Loucy (cell line): Measurements from ENCODE around the gene NUAK1.
"Not testable (repeated sequence)": the region's sequence is repeated elsewhere in the genome, so short reads cannot be mapped to it uniquely, and the experiment has no call there.

Source experiments
- H2AFZ ChIP-seq: fragments of 200-600 bp; sonication (generic); 2 replicates; pipeline ENCODE4 v1.6.0; 2016; ENCODE audit warnings: antibody characterized with exemption, mild to moderate bottlenecking, low read length, moderate library complexity
- H3F3A ChIP-seq: fragments of 200-600 bp; 2 replicates; pipeline ENCODE4 v1.6.0; 2016; ENCODE audit warnings: antibody characterized with exemption, low read depth, mild to moderate bottlenecking
- H3K27me3 ChIP-seq: fragments of 200-600 bp; sonication (generic); 2 replicates; pipeline ENCODE4 v1.6.1; 2014; ENCODE audit warnings: low read length, mild to moderate bottlenecking; ENCODE audit not compliant: insufficient read depth, poor library complexity, severe bottlenecking
- H3K36me3 ChIP-seq: fragments of 200-600 bp; sonication (generic); 2 replicates; pipeline ENCODE4 v1.6.1; 2016; ENCODE audit warnings: low read length; ENCODE audit not compliant: insufficient read depth
- H3K4me1 ChIP-seq: fragments of 200-600 bp; sonication (generic); 2 replicates; pipeline ENCODE4 v1.5.1; 2014; ENCODE audit warnings: low read length, mild to moderate bottlenecking; ENCODE audit not compliant: insufficient read depth, poor library complexity, severe bottlenecking
- H3K4me2 ChIP-seq: fragments of 200-600 bp; sonication (generic); 2 replicates; pipeline ENCODE4 v1.6.0; 2014; ENCODE audit warnings: antibody characterized with exemption, low read length, low read depth, mild to moderate bottlenecking; ENCODE audit not compliant: poor library complexity, severe bottlenecking
- H3K4me3 ChIP-seq: fragments of 200-600 bp; sonication (generic); 2 replicates; pipeline ENCODE4 v1.5.1; 2014; ENCODE audit warnings: low read length, mild to moderate bottlenecking, mixed read lengths; ENCODE audit not compliant: poor library complexity, severe bottlenecking
- H3K79me2 ChIP-seq: fragments of 200-600 bp; sonication (generic); 2 replicates; pipeline ENCODE4 v1.6.1; 2014; ENCODE audit warnings: low read length; ENCODE audit not compliant: insufficient read depth
- H3K9ac ChIP-seq: fragments of 200-600 bp; sonication (generic); 2 replicates; pipeline ENCODE4 v1.6.0; 2014; ENCODE audit warnings: mild to moderate bottlenecking, low read depth, low read length, moderate library complexity; ENCODE audit not compliant: poor library complexity, severe bottlenecking
- H3K9me2 ChIP-seq: fragments of 200-600 bp; sonication (generic); replicated peaks from 2 replicates; pipeline ENCODE4 v1.6.1; 2016; ENCODE audit warnings: low read depth, low read length, mixed read lengths
- H3K9me3 ChIP-seq: fragments of 200-600 bp; sonication (generic); 2 replicates; pipeline ENCODE4 v1.6.1; 2014; ENCODE audit warnings: mild to moderate bottlenecking, antibody characterized with exemption, low read length, low read depth; ENCODE audit not compliant: insufficient read depth
- H4K20me1 ChIP-seq: fragments of 200-600 bp; sonication (generic); 2 replicates; pipeline ENCODE4 v1.6.0; 2014; ENCODE audit warnings: antibody characterized with exemption, low read length, mild to moderate bottlenecking; ENCODE audit not compliant: insufficient read depth, poor library complexity, severe bottlenecking
- EZH2phosphoT487 ChIP-seq: fragments of 200-600 bp; IDR thresholded peaks from 2 replicates; pipeline ENCODE4 v1.6.1; 2018; ENCODE audit warnings: antibody characterized with exemption, mild to moderate bottlenecking, moderate library complexity, borderline replicate concordance
- TF ChIP-seq, protein P1 (sequence below): fragments of 200-600 bp; sonication (generic); conservative IDR thresholded peaks from 2 replicates; pipeline ENCODE4 v1.5.1; 2014; ENCODE audit warnings: mild to moderate bottlenecking, antibody characterized with exemption, low read length

Gene NUAK1

DNA sequence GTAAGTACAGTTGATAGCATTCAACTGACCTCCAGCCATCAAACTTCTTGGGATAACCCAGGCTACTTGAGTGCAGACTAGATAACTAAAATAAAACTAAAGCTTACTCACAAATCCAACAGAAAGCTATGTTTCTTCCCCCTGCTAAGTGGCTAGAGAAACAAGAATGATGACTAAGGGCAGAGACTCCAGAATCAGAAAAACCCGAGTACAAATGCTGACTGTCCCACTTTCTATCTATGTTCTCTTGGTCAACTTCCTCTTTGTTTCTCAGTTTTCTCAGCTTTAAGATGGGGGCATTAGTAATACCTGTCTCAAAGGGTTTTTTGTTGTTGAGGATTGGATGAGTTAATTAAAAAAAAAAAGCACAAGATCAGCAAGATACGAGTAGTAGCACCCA lies 6.1 kb upstream of the NUAK1 start:
- Histone ChIP-seq H3F3A (no peaks in the 10 kb centered on the region), H2AFZ (no peak overlapping the region), H3K79me2 (no peaks in the 10 kb centered on the region), H4K20me1 (no peaks in the 10 kb centered on the region), H3K4me3 (no peak overlapping the region), H3K36me3 (no peaks in the 10 kb centered on the region), H3K9me3 (no peaks in the 10 kb centered on the region), H3K9ac (no peak overlapping the region), H3K27me3 (no peaks in the 10 kb centered on the region), H3K9me2 (no peaks in the 10 kb centered on the region), H3K4me2 (no peak overlapping the region), H3K4me1 (no peaks in the 10 kb centered on the region)
- TF ChIP-seq, protein P1, sequence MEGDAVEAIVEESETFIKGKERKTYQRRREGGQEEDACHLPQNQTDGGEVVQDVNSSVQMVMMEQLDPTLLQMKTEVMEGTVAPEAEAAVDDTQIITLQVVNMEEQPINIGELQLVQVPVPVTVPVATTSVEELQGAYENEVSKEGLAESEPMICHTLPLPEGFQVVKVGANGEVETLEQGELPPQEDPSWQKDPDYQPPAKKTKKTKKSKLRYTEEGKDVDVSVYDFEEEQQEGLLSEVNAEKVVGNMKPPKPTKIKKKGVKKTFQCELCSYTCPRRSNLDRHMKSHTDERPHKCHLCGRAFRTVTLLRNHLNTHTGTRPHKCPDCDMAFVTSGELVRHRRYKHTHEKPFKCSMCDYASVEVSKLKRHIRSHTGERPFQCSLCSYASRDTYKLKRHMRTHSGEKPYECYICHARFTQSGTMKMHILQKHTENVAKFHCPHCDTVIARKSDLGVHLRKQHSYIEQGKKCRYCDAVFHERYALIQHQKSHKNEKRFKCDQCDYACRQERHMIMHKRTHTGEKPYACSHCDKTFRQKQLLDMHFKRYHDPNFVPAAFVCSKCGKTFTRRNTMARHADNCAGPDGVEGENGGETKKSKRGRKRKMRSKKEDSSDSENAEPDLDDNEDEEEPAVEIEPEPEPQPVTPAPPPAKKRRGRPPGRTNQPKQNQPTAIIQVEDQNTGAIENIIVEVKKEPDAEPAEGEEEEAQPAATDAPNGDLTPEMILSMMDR: no peak

DNA sequence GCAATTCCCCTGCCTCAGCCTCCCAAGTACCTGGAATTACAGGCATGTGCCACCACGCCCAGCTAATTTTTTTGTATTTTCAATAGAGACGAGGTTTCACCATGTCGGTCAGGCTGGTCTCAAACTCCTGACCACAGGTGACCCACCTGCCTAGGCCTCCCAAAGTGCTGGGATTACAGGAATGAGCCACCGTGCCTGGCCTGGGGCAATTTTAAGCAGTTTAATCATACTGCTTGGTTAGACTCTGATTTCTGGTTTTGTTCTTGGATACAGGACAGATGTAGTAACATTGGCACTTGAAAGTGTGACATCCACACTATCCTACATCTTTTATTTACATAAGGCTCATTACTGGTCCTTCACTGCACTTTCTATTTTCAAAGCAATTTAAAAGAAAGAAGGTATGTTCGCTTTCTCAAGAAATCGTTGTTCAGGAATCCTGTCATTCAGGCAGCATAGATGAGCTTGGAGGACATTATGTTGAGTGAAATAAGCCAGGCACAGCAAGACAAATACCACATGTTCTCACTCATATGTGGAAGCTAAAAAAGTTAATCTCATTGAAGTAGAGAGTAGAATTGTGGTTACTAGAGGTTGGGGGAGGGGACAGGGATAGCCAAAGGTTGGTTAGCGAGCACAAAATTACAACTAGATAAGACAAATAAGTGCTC lies 4.0 kb upstream of the NUAK1 start:
- Histone ChIP-seq H4K20me1 (no peaks in the 10 kb centered on the region), H3K4me3 (no peak overlapping the region), H3F3A (no peaks in the 10 kb centered on the region), H3K9ac (no peak overlapping the region), H3K27me3 (no peaks in the 10 kb centered on the region), H3K4me2 (no peak overlapping the region), H2AFZ (no peak overlapping the region), H3K9me3 (no peaks in the 10 kb centered on the region), H3K4me1 (no peaks in the 10 kb centered on the region), H3K79me2 (no peaks in the 10 kb centered on the region), H3K9me2 (no peaks in the 10 kb centered on the region), H3K36me3 (no peaks in the 10 kb centered on the region)
- TF ChIP-seq, protein P1: no peak
- no peak for TF ChIP-seq EZH2phosphoT487

DNA sequence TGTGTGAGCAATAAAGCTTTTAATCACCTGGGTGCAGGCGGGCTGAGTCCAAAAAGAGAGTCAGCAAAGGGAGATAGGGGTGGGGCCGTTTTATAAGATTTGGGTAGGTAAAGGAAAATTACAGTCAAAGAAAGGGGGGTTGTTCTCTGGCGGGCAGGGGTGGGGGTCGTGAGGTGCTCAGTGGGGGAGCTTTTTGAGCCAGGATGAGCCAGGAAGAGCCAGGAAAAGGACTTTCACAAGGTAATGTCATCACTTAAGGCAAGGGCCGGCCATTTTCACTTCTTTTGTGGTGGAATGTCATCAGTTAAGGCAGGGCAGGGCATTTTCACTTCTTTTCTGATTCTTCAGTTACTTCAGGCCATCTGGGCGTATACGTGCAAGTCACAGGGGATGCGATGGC lies 3.2 kb upstream of the NUAK1 start:
- not testable (repeated sequence) for H3K9me2 ChIP-seq, H3K4me2 ChIP-seq, H3K27me3 ChIP-seq, H3K36me3 ChIP-seq, H3F3A ChIP-seq, H4K20me1 ChIP-seq, H3K9ac ChIP-seq, H3K9me3 ChIP-seq, H2AFZ ChIP-seq, H3K4me3 ChIP-seq, H3K4me1 ChIP-seq, H3K79me2 ChIP-seq

DNA sequence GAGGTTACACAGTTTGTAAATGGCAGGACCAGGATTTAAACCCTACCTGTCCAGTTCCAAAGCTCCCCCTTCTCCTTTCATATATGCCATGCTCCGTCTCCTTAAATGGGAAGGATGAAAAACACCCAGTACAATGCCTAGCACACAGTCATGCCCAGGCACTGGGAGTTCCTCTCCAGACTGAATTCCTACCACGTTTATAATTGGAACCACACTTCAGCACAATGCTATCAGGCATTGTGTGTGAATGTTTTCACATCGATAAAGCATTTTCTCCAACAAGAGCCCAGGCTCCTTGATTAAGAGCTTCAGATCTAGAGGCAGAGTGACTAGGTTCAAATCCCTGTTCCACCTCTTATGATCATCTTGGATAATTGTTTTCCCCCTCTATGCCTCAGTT lies 2.7 kb upstream of the NUAK1 start:
- Histone ChIP-seq H3K9me3 (no peaks in the 10 kb centered on the region), H3K4me1 (no peaks in the 10 kb centered on the region), H3K79me2 (no peaks in the 10 kb centered on the region), H3K9me2 (no peaks in the 10 kb centered on the region), H3K9ac (no peak overlapping the region), H2AFZ (no peak overlapping the region), H3K4me3 (no peak overlapping the region), H3K27me3 (no peaks in the 10 kb centered on the region), H3K4me2 (no peak overlapping the region), H4K20me1 (no peaks in the 10 kb centered on the region), H3F3A (no peaks in the 10 kb centered on the region), H3K36me3 (no peaks in the 10 kb centered on the region)
- TF ChIP-seq EZH2phosphoT487: no peak
- TF ChIP-seq, protein P1: no peak
